IPS-18c (cell line): Measurements from ENCODE around the gene GABRA1.

ENCODE experiments used
- H3K4me3 ChIP-seq: 2 replicates; pipeline ENCODE4 v1.7.0; 2013; ENCODE audit warnings: low read depth, mild to moderate bottlenecking, low read length, moderate library complexity; ENCODE audit not compliant: insufficient read depth
- H3K9me3 ChIP-seq: one replicate; pipeline ENCODE4 v1.6.1; 2013; ENCODE audit warnings: mild to moderate bottlenecking, low read length, moderate library complexity; ENCODE audit not compliant: control insufficient read depth, insufficient read depth

The GABRA1 gene

GRCh38 chr5:161934486-161934885 is 86.6 kb downstream of the GABRA1 start:
- Histone ChIP-seq H3K9me3 (no peaks in the 10 kb centered on the region), H3K4me3 (no peak overlapping the region)

- H3K4me3 ChIP-seq, result no peak overlapping the region
- no peaks in the 10 kb centered on the region for H3K9me3 ChIP-seq
Observed at GRCh38 chr5:161944974-161945373, 97.1 kb downstream of the GABRA1 start.

GRCh38 chr5:161946911-161947310 is 99.0 kb downstream of the GABRA1 start:
- H3K9me3 ChIP-seq, result no peaks in the 10 kb centered on the region
- H3K4me3 ChIP-seq, result no peak overlapping the region
